Stimulated activated CD4-positive, alpha-beta T cell treated with anti-CD3 and anti-CD28 coated beads, Interleukin-15, amount 100 ng/mL, for 1 hour (primary cell): ENCODE results near the gene KCTD5.
"Not testable (repeated sequence)": the region's sequence is repeated elsewhere in the genome, so short reads cannot be mapped to it uniquely, and the experiment has no call there.

Experiments used
- DNase-seq, 2 donors: peaks; one replicate each; pipeline ENCODE4 v3.0.0-alpha.2; 2020; ENCODE audit warnings: low read depth in 1 of 2, low spot score in 1 of 2

Gene KCTD5

DNA sequence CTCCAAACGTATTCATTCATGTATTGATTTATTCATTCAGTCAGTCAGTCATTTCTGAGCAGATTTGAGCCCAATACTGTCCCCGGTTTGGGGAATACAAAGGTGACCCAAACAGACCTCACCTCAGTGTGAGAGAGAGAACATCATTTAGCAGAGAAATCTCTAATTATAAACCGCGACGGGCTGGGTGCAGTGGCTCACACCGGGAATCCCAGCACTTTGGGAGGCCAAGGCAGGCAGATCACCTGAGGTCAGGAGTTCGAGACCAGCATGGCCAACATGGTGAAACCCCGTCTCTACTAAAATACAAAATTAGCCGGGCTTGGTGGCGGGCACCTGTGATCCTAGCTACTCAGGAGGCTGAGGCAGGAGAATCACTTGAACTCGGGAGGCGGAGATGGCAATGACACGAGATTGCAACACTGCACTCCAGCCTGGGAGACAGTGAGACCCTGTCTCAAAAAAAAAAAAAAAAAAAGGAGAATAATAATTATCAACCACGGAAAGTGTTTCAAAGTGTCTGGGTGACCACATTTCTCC, 39.4 kb downstream of the KCTD5 start:
- DNase-seq = not testable (repeated sequence)

GRCh38 chr16:2724088-2724676, 41.9 kb downstream of the KCTD5 start:
- no peak for DNase-seq

- DNase-seq = no peak
Measured at GRCh38 chr16:2724816-2725348, 42.6 kb downstream of the KCTD5 start.

DNA sequence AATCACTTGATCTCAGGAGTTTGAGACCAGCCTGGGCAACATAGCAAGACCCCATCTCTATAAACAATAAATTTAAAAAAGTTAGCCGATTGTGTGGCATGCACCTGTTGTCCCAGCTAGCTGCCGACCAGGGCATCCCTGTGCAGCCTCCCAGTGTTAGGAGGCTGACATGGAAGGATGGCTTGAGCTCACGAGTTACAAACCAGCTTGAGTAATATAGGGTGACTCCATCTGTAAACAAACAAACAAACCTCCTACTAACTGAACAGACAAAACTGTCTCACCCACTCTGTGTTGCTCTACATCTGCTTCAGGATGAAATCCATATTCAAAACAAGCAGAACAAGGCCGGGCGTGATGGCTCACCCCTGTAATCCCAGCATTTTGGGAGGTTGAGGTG, 44.6 kb downstream of the KCTD5 start:
- DNase-seq = no peak

- DNase-seq = no peak
Measured at GRCh38 chr16:2728034-2728433, 45.7 kb downstream of the KCTD5 start.

- no peak for DNase-seq
Measured at GRCh38 chr16:2734844-2735515, 52.7 kb downstream of the KCTD5 start.

DNA sequence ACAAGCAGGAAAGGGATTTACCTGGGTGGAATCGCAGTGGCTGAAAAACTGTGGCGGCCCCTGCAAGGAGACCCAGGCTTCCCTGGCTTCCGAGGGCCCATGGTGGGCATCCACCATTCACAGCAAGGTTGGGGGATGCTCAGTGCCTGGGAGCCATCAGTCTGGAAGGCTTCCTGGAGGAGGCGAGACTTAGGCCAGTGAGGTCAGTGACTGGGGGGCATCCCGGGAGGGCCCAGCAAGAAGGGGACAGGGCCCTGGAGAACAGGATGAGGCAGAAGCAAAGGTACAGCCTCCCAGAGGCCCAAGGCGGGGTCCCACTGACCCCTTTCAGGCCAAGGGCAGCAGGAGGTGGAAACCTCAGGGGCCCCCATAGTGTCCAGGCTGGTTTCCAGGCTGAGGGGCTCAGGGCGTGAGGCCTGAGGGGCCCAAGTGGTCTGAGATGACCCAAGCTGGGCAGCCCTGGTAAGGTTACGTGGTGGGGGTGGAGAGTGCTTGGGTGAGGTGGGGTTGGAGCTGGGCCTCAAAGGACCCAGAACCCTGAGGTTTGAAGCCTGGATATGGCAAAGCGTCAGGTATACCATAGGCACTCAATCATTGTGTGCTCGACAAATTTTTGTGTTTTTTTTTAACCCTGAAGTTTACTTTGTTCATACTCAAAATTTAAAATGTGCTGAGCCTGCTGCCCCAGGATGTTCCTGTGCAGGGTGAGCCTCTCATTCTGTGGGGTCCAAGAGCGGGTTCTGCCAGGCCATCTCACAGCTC, 54.3 kb downstream of the KCTD5 start:
- DNase-seq = no peak

GRCh38 chr16:2737238-2737605, 54.9 kb downstream of the KCTD5 start:
- DNase-seq = no peak

DNA sequence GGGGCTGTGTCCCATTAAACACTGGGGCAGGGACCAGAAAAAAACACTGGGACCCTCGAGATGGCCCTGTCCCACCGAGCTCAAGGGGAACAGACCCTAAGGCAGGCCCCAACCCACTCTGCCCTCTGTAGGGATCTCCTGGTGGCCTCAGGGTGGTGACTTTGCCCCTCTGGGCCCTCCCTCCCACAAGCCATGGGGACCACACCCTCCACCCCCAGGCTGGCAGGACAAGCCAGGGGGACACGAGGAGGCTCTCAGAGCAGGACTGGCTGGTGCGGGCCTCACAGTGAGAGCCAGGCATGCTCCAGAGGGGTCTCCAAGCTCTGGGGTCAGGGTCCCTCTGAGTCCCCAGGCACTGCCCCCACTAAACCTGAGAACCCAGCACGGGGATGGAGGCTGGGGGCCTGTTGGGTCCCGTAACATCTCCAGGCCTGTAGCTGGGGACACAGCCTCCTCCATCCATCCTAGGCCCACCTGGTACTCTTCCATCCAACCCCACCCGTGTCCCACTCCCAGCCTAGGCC, 55.6 kb downstream of the KCTD5 start:
- DNase-seq = no peak

GRCh38 chr16:2738615-2739014, 56.3 kb downstream of the KCTD5 start:
- no peak for DNase-seq

GRCh38 chr16:2739625-2740430, 57.5 kb downstream of the KCTD5 start:
- no peak for DNase-seq

- no peak for DNase-seq
Measured at GRCh38 chr16:2740476-2740875, 58.2 kb downstream of the KCTD5 start.

GRCh38 chr16:2741168-2741567, 58.8 kb downstream of the KCTD5 start:
- no peak for DNase-seq

DNA sequence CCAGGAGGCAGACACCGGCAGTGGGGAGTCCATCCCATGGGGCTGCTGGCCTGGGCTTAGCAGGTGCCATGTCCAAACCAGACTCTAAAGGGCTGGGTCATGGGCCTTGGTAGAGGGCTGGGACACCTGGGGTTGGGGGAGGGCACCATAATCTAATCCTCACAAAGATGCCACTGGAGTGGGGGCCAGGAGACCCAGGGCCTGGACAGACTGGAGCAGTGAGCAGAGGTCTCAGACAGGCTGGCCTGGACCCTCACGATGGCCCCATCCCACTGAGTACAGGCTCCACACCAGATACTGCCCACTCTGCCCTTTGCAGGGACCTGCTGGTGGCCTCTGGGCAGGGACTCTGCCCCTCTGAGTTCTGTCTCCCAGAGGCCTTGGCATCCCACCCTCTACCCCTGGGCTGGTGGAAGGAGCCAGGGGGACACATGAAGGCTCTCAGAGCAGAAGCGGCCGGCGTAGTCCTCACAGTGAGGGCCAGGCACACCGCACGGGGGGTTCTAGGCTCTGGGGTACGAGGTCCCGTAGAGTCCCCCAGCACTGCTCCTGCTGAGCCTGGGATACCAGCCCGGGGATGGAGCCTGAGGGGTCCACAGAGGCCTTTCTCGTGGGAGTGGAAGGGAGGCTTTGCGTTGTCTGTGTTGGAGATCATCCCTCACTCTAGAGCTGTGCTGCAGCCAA, 60.1 kb downstream of the KCTD5 start:
- no peak for DNase-seq

DNA sequence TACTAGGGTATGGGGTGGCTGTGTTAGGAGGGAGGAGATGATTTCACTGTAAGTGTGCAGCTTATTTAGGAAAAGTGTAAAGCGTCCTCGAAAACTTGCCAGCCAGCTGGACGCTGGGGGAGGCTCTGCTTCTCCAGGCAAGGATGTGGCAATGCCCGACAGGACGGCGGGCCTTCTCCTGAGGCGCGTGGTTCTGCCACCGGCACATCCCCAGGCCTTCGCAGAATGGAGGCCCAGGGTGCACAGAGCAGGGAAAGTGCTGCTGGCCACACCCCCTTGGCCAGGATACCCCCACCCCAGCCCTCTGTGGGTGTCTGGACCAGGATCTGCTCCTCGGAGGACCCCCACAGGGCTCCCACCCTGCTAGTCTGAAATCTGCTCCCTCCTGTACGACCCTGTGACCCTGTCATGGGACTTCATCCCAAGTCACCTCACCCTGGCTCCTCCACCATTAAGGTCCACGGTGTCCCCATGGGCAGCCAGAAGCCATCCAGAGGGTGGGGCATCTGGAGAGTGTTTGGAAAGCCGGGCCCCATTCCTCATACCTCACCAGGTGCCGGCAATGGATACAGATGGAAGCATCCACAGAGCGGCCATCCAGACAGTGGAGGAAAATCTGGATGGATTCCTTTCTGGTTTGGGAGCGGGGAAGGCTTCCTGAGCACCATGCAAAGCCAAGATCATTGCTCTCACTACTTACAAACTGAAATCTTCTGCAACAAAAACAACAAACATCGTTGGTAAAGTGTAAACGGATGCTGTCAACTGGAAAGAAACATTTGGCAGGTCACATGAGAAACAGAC, 60.9 kb downstream of the KCTD5 start:
- DNase-seq = no peak

GRCh38 chr16:2744711-2745110, 62.4 kb downstream of the KCTD5 start:
- DNase-seq = no peak

GRCh38 chr16:2745116-2745890, 63.0 kb downstream of the KCTD5 start:
- DNase-seq = no peak

GRCh38 chr16:2745961-2746360, 63.6 kb downstream of the KCTD5 start:
- DNase-seq = no peak
